NCI-H82 (cell line): ENCODE measurements around the gene EMSY.
"Not testable (repeated sequence)": the region's sequence is repeated elsewhere in the genome, so short reads cannot be mapped to it uniquely, and the experiment has no call there.

ENCODE experiments used
- DNase-seq: peaks from one replicate; lab custom pipeline; 2025; lab: John Stamatoyannopoulos, UW

The EMSY gene

GRCh38 chr11:76568139-76568538, 123.3 kb downstream of the EMSY start:
- DNase-seq: no peak

- DNase-seq: no peak
Measured at GRCh38 chr11:76568621-76569020, 123.8 kb downstream of the EMSY start.

- DNase-seq: not testable (repeated sequence)
Measured at GRCh38 chr11:76572181-76572875, 127.5 kb downstream of the EMSY start.

- no peak for DNase-seq
Measured at GRCh38 chr11:76574406-76574805, 129.6 kb downstream of the EMSY start.

- no peak for DNase-seq
Measured at GRCh38 chr11:76574879-76575278, 130.1 kb downstream of the EMSY start.

GRCh38 chr11:76577226-76577920, 132.6 kb downstream of the EMSY start:
- DNase-seq: no peak

- DNase-seq: no peak
Measured at GRCh38 chr11:76577921-76578653, 133.3 kb downstream of the EMSY start.

GRCh38 chr11:76578654-76579055, 133.8 kb downstream of the EMSY start:
- no peak for DNase-seq

- peak; percentile 6 for DNase-seq
Measured at GRCh38 chr11:76579056-76579751, 134.4 kb downstream of the EMSY start.

GRCh38 chr11:76579752-76580151, 134.9 kb downstream of the EMSY start:
- no peak for DNase-seq

GRCh38 chr11:76582471-76582870, 137.7 kb downstream of the EMSY start:
- DNase-seq: not testable (repeated sequence)

GRCh38 chr11:76587820-76588454, 143.1 kb downstream of the EMSY start:
- no peak for DNase-seq

GRCh38 chr11:76588455-76589325, 143.9 kb downstream of the EMSY start:
- no peak for DNase-seq

- DNase-seq: no peak
Measured at GRCh38 chr11:76589477-76589876, 144.7 kb downstream of the EMSY start.

- no peak for DNase-seq
Measured at GRCh38 chr11:76589964-76590950, 145.4 kb downstream of the EMSY start.

GRCh38 chr11:76591416-76591815, 146.6 kb downstream of the EMSY start:
- no peak for DNase-seq

GRCh38 chr11:76592025-76592914, 147.5 kb downstream of the EMSY start:
- DNase-seq: no peak

GRCh38 chr11:76592961-76593360, 148.1 kb downstream of the EMSY start:
- DNase-seq: no peak

GRCh38 chr11:76595091-76595490, 150.3 kb downstream of the EMSY start:
- not testable (repeated sequence) for DNase-seq
